BJ (cell line): ENCODE results near the gene HPS1. TPM values are rescaled to one million over a fixed set of nuclear protein-coding genes. Genes with fewer than 3 reads are reported as not detected.
"Not testable (repeated sequence)": the region's sequence is repeated elsewhere in the genome, so short reads cannot be mapped to it uniquely, and the experiment has no call there.

Experiments
- CTCF ChIA-PET: fragments of 350-600 bp; formaldehyde crosslinking; extraction: SDS; loops from one replicate; lab custom pipeline; 2021; ENCODE audit warnings: antibody characterized with exemption, inconsistent platforms; lab: Yijun Ruan, JAX
- POLR2A ChIA-PET: fragments of 300-600 bp; sonication (Branson Sonifier 250); formaldehyde crosslinking; extraction: SDS; loops from one replicate; lab custom pipeline; 2021; ENCODE audit warnings: antibody characterized with exemption; lab: Charles Lee
- DNase-seq: peaks from one replicate; pipeline ENCODE4 v3.0.0-alpha.2; 2011; ENCODE audit warnings: low read depth
- H3K27me3 ChIP-seq: 2 replicates; pipeline ENCODE4 v1.6.0; 2011; ENCODE audit warnings: low read length; ENCODE audit not compliant: control insufficient read depth, insufficient read depth
- H3K36me3 ChIP-seq: 2 replicates; pipeline ENCODE4 v1.5.1; 2011; ENCODE audit warnings: low read length; ENCODE audit not compliant: control insufficient read depth, insufficient read depth
- H3K4me3 ChIP-seq: 2 replicates; pipeline ENCODE4 v1.5.1; 2011; ENCODE audit warnings: low read depth, mild to moderate bottlenecking, control low read depth, low read length
- polyA plus RNA-seq: library from polyadenylated mRNA; depleted of rRNA; stranded (reverse); fragments of >200 nt; gene quantifications from 2 replicates; pipeline ENCODE4 v1.2.3, GENCODE V29; 2011
- TF ChIP-seq, protein P1 (sequence below): IDR thresholded peaks from 2 replicates; pipeline ENCODE4 v1.5.1; 2011; ENCODE audit warnings: low read depth, mild to moderate bottlenecking, control low read depth, inconsistent platforms, low read length, moderate library complexity; ENCODE audit not compliant: insufficient read depth

The HPS1 gene
- polyA plus RNA-seq, 1 experiment = 88.8 TPM

- ChIA-PET CTCF (interaction anchor here (1.0 to 1.1 kb wide), 2 partner anchors 34 to 79 kb away, joined by 3 read pairs; no protein-coding TSS in a partner anchor), POLR2A (no interaction called here)
- Histone ChIP-seq H3K4me3 (no peak overlapping the region), H3K36me3 (peaks cover 2% of the 10 kb centered on the region), H3K27me3 (no peaks in the 10 kb centered on the region)
- DNase-seq = no peak
- TF ChIP-seq, protein P1, sequence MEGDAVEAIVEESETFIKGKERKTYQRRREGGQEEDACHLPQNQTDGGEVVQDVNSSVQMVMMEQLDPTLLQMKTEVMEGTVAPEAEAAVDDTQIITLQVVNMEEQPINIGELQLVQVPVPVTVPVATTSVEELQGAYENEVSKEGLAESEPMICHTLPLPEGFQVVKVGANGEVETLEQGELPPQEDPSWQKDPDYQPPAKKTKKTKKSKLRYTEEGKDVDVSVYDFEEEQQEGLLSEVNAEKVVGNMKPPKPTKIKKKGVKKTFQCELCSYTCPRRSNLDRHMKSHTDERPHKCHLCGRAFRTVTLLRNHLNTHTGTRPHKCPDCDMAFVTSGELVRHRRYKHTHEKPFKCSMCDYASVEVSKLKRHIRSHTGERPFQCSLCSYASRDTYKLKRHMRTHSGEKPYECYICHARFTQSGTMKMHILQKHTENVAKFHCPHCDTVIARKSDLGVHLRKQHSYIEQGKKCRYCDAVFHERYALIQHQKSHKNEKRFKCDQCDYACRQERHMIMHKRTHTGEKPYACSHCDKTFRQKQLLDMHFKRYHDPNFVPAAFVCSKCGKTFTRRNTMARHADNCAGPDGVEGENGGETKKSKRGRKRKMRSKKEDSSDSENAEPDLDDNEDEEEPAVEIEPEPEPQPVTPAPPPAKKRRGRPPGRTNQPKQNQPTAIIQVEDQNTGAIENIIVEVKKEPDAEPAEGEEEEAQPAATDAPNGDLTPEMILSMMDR = no peak
Observed at GRCh38 chr10:98388101-98388655, 58.6 kb downstream of the HPS1 start.

- no peak for DNase-seq
- ChIA-PET CTCF (no interaction called here), POLR2A (no interaction called here)
- Histone ChIP-seq H3K4me3 (no peak overlapping the region), H3K36me3 (peaks cover 2% of the 10 kb centered on the region), H3K27me3 (no peaks in the 10 kb centered on the region)
- TF ChIP-seq, protein P1 = no peak
Observed at GRCh38 chr10:98384531-98385133, 62.1 kb downstream of the HPS1 start.

GRCh38 chr10:98383869-98384268 is 62.9 kb downstream of the HPS1 start:
- DNase-seq = no peak
- CTCF ChIA-PET = interaction anchor here (0.6 to 2.1 kb wide), 5 partner anchors 11 to 136 kb away, joined by 3 to 10 read pairs (median 4); no protein-coding TSS in a partner anchor
- no peak overlapping the region for H3K4me3 ChIP-seq
- TF ChIP-seq, protein P1 = no peak
- H3K27me3 ChIP-seq = no peaks in the 10 kb centered on the region
- peaks cover 2% of the 10 kb centered on the region for H3K36me3 ChIP-seq
- POLR2A ChIA-PET = no interaction called here

DNA sequence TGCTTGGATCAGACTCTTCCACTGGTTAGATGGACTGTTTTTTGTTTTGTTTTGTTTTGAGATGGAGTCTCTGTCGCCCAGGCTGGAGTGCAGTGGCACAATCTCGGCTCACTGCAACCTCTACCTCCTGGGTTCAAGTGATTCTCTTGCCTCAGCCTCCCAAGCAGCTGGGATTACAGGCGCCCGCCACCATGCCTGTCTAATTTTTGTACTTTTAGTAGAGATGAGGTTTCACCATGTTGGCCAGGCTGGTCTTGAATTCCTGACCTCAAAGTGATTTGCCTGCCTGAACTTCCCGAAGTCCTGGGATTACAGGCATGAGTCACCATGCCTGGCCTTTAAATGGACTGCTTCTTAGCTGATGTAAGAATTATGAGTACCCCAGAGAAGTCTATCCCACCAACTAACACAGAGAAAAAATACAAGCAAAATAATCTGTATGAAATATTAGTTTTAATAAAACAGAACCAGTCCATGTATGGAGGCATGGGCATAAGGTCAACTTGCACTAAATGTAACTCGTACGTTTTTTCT is 63.5 kb downstream of the HPS1 start:
- not testable (repeated sequence) for H3K27me3 ChIP-seq, H3K36me3 ChIP-seq, H3K4me3 ChIP-seq
- DNase-seq = peak; percentile 71
- ChIA-PET CTCF (interaction anchor here (0.6 to 2.1 kb wide), 6 partner anchors 11 to 135 kb away, joined by 3 to 10 read pairs (median 4); no protein-coding TSS in a partner anchor), POLR2A (interaction anchor here (0.9 kb wide), 1 partner anchor 11 kb away, joined by 5 read pairs; no protein-coding TSS in a partner anchor)

- TF ChIP-seq, protein P1 = no peak
- ChIA-PET POLR2A (interaction anchor here (0.9 kb wide), 1 partner anchor 11 kb away, joined by 5 read pairs; no protein-coding TSS in a partner anchor), CTCF (interaction anchor here (0.8 to 2.2 kb wide), 4 partner anchors 12 to 73 kb away, joined by 3 to 10 read pairs (median 8); no protein-coding TSS in a partner anchor)
- DNase-seq = no peak
- Histone ChIP-seq H3K27me3 (no peaks in the 10 kb centered on the region), H3K36me3 (peaks cover 2% of the 10 kb centered on the region), H3K4me3 (no peak overlapping the region)
Observed at GRCh38 chr10:98382691-98383101, 64.0 kb downstream of the HPS1 start.
